IMR-90 (cell line): ENCODE results near the gene GPC5. TPM values are rescaled to one million over a fixed set of nuclear protein-coding genes. Genes with fewer than 3 reads are reported as not detected.

ENCODE experiments used
- ATAC-seq: fragments of 200-7000 bp; cut with Tn5 transposase; 2 replicates; pipeline ENCODE4 v1.9.1; 2020; ENCODE audit warnings: low read depth, mild to moderate bottlenecking, moderate library complexity
- BruUV-seq: library from RNA; stranded (reverse); fragments of 400-500 nt; replicated peaks from 2 replicates; lab custom pipeline; 2021; lab: Mats Ljungman, UMichigan
- CTCF ChIA-PET: fragments of 300-600 bp; formaldehyde crosslinking; extraction: SDS; loops from one replicate; lab custom pipeline; 2021; ENCODE audit warnings: antibody characterized with exemption; lab: Yijun Ruan, JAX
- POLR2A ChIA-PET: fragments of 300-600 bp; sonication (Branson Sonifier 250); formaldehyde crosslinking; loops from one replicate; lab custom pipeline; 2022; ENCODE audit warnings: antibody characterized with exemption; ENCODE audit not compliant: unreplicated experiment; lab: Charles Lee
- DNase-seq: peaks from one replicate; pipeline ENCODE4 v3.0.0; 2013
- H2AFZ ChIP-seq: replicated peaks from 2 replicates; pipeline ENCODE3; 2013; ENCODE audit warnings: low read length, mild to moderate bottlenecking; ENCODE audit not compliant: poor library complexity
- H2AK5ac ChIP-seq: 2 replicates; pipeline ENCODE4 v1.6.1; 2013; ENCODE audit warnings: low read depth, low read length, inconsistent platforms
- H2AK9ac ChIP-seq: replicated peaks from 2 replicates; pipeline ENCODE3; 2013; ENCODE audit warnings: mild to moderate bottlenecking, low read depth, low read length, moderate library complexity; ENCODE audit not compliant: poor library complexity
- H2BK120ac ChIP-seq: 2 replicates; pipeline ENCODE4 v1.6.1; 2013; ENCODE audit warnings: low read depth, low read length, inconsistent platforms
- H2BK15ac ChIP-seq: 3 replicates; pipeline ENCODE4 v1.6.1; 2013; ENCODE audit warnings: low read depth, low read length, inconsistent platforms
- H2BK20ac ChIP-seq: 2 replicates; pipeline ENCODE4 v1.6.1; 2013; ENCODE audit warnings: low read depth, mild to moderate bottlenecking, inconsistent platforms, low read length, moderate library complexity
- H2BK5ac ChIP-seq: 2 replicates; pipeline ENCODE4 v1.6.1; 2013; ENCODE audit warnings: mild to moderate bottlenecking, low read depth, low read length, inconsistent platforms; ENCODE audit not compliant: poor library complexity, severe bottlenecking
- H3K14ac ChIP-seq: replicated peaks from 2 replicates; pipeline ENCODE4 v1.6.1; 2013; ENCODE audit warnings: low read depth, low read length, inconsistent platforms
- H3K18ac ChIP-seq: 2 replicates; pipeline ENCODE4 v1.6.1; 2013; ENCODE audit warnings: low read depth, low read length, control low read depth
- H3K23ac ChIP-seq: 2 replicates; pipeline ENCODE4 v1.6.1; 2013; ENCODE audit warnings: low read depth, low read length, inconsistent platforms
- H3K27ac ChIP-seq: 2 replicates; pipeline ENCODE4 v1.5.1; 2013; ENCODE audit warnings: mild to moderate bottlenecking, control low read depth, low read length; ENCODE audit not compliant: insufficient read depth
- H3K27me3 ChIP-seq: 2 replicates; pipeline ENCODE4 v1.6.1; 2013; ENCODE audit warnings: low read length; ENCODE audit not compliant: control insufficient read depth, insufficient read depth
- H3K36me3 ChIP-seq: 2 replicates; pipeline ENCODE4 v1.6.1; 2013; ENCODE audit warnings: low read length, mixed read lengths; ENCODE audit not compliant: control insufficient read depth, insufficient read depth
- H3K4ac ChIP-seq: 2 replicates; pipeline ENCODE4 v1.6.1; 2013; ENCODE audit warnings: low read depth, low read length, inconsistent platforms
- H3K4me1 ChIP-seq: 2 replicates; pipeline ENCODE4 v1.6.1; 2013; ENCODE audit warnings: low read length, mixed read lengths; ENCODE audit not compliant: control insufficient read depth, insufficient read depth
- H3K4me2 ChIP-seq: 2 replicates; pipeline ENCODE4 v1.6.1; 2013; ENCODE audit warnings: low read depth, mild to moderate bottlenecking, control low read depth, low read length, moderate library complexity
- H3K4me3 ChIP-seq: 2 replicates; pipeline ENCODE4 v1.5.1; 2013; ENCODE audit warnings: low read depth, mild to moderate bottlenecking, control low read depth, low read length, moderate library complexity; ENCODE audit not compliant: insufficient read depth
- H3K56ac ChIP-seq: 2 replicates; pipeline ENCODE4 v1.6.1; 2013; ENCODE audit warnings: low read length, inconsistent platforms; ENCODE audit not compliant: insufficient read depth; ENCODE audit errors: extremely low read depth
- H3K79me1 ChIP-seq, 2 experiments: 2 replicates each; pipeline ENCODE4 v1.6.1; 2013; ENCODE audit warnings: low read length in 2 of 2, inconsistent platforms in 1 of 2, low read depth in 1 of 2
- H3K9ac ChIP-seq: 2 replicates; pipeline ENCODE4 v1.6.1; 2013; ENCODE audit warnings: low read depth, low read length, control low read depth
- H3K9me1 ChIP-seq: 2 replicates; pipeline ENCODE4 v1.6.1; 2013; ENCODE audit warnings: low read length, inconsistent platforms; ENCODE audit not compliant: insufficient read depth
- H3K9me3 ChIP-seq: 2 replicates; pipeline ENCODE4 v1.6.1; 2013; ENCODE audit warnings: low read length; ENCODE audit not compliant: control insufficient read depth, insufficient read depth
- H4K20me1 ChIP-seq: 2 replicates; pipeline ENCODE4 v1.6.1; 2013; ENCODE audit warnings: low read length, inconsistent platforms; ENCODE audit not compliant: insufficient read depth
- H4K5ac ChIP-seq: 2 replicates; pipeline ENCODE4 v1.6.1; 2013; ENCODE audit warnings: mild to moderate bottlenecking, low read depth, low read length, control low read depth
- H4K8ac ChIP-seq, 2 experiments: 2 replicates each; pipeline ENCODE4 v1.6.1; 2013; ENCODE audit warnings: low read depth in 2 of 2, low read length in 2 of 2, control low read depth in 1 of 2, inconsistent platforms in 1 of 2
- H4K91ac ChIP-seq: 2 replicates; pipeline ENCODE4 v1.6.1; 2013; ENCODE audit warnings: low read depth, low read length, inconsistent platforms; ENCODE audit not compliant: insufficient read depth
- FOS ChIP-seq: fragments of 150-350 bp; IDR thresholded peaks from 2 replicates; pipeline ENCODE4 v1.6.1; 2016; ENCODE audit warnings: low read depth, low read length
- MAZ ChIP-seq: IDR thresholded peaks from 2 replicates; pipeline ENCODE4 v1.6.1; 2012; ENCODE audit warnings: low read depth, mild to moderate bottlenecking, low read length, improper control_type of control experiment, moderate library complexity, borderline replicate concordance
- MXI1 ChIP-seq: IDR thresholded peaks from 2 replicates; pipeline ENCODE4 v1.6.1; 2012; ENCODE audit warnings: low read depth, mild to moderate bottlenecking, low read length, moderate library complexity, borderline replicate concordance
- RCOR1 ChIP-seq: IDR thresholded peaks from 2 replicates; pipeline ENCODE4 v1.6.1; 2012; ENCODE audit warnings: mild to moderate bottlenecking, low read length, improper control_type of control experiment; ENCODE audit not compliant: insufficient replicate concordance
- RFX5 ChIP-seq: IDR thresholded peaks from 2 replicates; pipeline ENCODE4 v1.8.0; 2012; ENCODE audit warnings: low read depth, mild to moderate bottlenecking, low read length, moderate library complexity
- USF2 ChIP-seq: fragments of 150-350 bp; IDR thresholded peaks from 2 replicates; pipeline ENCODE4 v1.6.1; 2017; ENCODE audit warnings: mild to moderate bottlenecking, antibody characterized with exemption, low read length, low read depth
- WGBS, 2 experiments: methylation state at CpG; one replicate each; pipeline versions ENCODE4 v1.1.5 to v1.1.7; 2013; ENCODE audit warnings: missing lambda C conversion rate in 2 of 2; ENCODE audit not compliant: insufficient read length in 1 of 2; ENCODE audit errors: extremely low coverage in 2 of 2; 5-methylcytosine and 5-hydroxymethylcytosine counted together
- dilution Hi-C: fragments of 300-500 bp; cut with HindIII; formaldehyde crosslinking; loops from one replicate; pipeline ENCODE4 v1.14.3; 2018; ENCODE audit warnings: low sequenced_read_pairs; ENCODE audit not compliant: unreplicated experiment
- in situ Hi-C: fragments of 300-500 bp; cut with MboI; formaldehyde crosslinking; loops from 3 replicates; pipeline ENCODE4 v1.14.3; 2019; ENCODE audit warnings: low sequenced_read_pairs, inconsistent platforms, mixed read lengths
- intact Hi-C: fragments of 100-400 bp; cut with micrococcal nuclease; formaldehyde crosslinking; loops from 2 replicates; pipeline ENCODE4 v1.10.0; 2022
- polyA plus RNA-seq, 3 experiments: library from polyadenylated mRNA; depleted of rRNA; stranded (reverse); fragments of >200 nt; gene quantifications; 2 replicates each; pipeline ENCODE4 v1.2.3, GENCODE V29; 2012; ENCODE audit warnings: low replicate concordance in 1 of 3
- total RNA-seq: library from RNA; depleted of rRNA; stranded (reverse); fragments of >200 nt; gene quantifications from 2 replicates; pipeline ENCODE4 v1.2.3, GENCODE V29; 2012

GPC5 gene
- total and polyA plus RNA-seq, 2 of the 4 experiments (the other 2 are of a cell fraction), result 0.94 to 1.8 TPM

GRCh38 chr13:91539286-91540157 is 141.1 kb downstream of the GPC5 start:
- Histone ChIP-seq H4K91ac (no peak overlapping the region), H3K4me1 (no peaks in the 10 kb centered on the region), H2AK9ac (no peak overlapping the region), H3K36me3 (no peaks in the 10 kb centered on the region), H2BK20ac (no peak overlapping the region), H2AK5ac (no peak overlapping the region), H3K56ac (no peak overlapping the region), H3K9me3 (no peaks in the 10 kb centered on the region), H3K9me1 (no peaks in the 10 kb centered on the region), H4K8ac (no peak overlapping the region), H2AFZ (no peak overlapping the region), H3K9ac (no peak overlapping the region), H3K4me2 (no peak overlapping the region), H3K18ac (no peak overlapping the region), H3K4me3 (no peak overlapping the region), H4K5ac (no peak overlapping the region), H3K27me3 (no peaks in the 10 kb centered on the region), H3K23ac (no peak overlapping the region), H3K14ac (no peak overlapping the region), H2BK120ac (no peak overlapping the region), H2BK15ac (no peak overlapping the region), H3K79me1 (no peaks in the 10 kb centered on the region), H4K20me1 (no peaks in the 10 kb centered on the region), H2BK5ac (no peak overlapping the region), H3K4ac (no peak overlapping the region), H3K27ac (no peak overlapping the region; the same call in 1 of the 2 replicates)
- DNase-seq (no peak), ATAC-seq (no peak)
- no CpG with 5 or more reads among the region's 3 CpGs for WGBS, 2 experiments
- POLR2A ChIA-PET, result no interaction called here
- CTCF ChIA-PET, result no interaction called here
- intact Hi-C loops (no loop called here), in situ Hi-C loops (no loop called here), dilution Hi-C loops (no loop called here)
- TF ChIP-seq FOS (no peak), MAZ (no peak), RCOR1 (no peak), MXI1 (no peak), USF2 (no peak), RFX5 (no peak)
- BruUV-seq, result no TSS peak
